Measurements from ENCODE around the gene ZSCAN25.
"Not testable (repeated sequence)": the region's sequence is repeated elsewhere in the genome, so short reads cannot be mapped to it uniquely, and the experiment has no call there.

- TF ChIP-seq, protein P1, sequence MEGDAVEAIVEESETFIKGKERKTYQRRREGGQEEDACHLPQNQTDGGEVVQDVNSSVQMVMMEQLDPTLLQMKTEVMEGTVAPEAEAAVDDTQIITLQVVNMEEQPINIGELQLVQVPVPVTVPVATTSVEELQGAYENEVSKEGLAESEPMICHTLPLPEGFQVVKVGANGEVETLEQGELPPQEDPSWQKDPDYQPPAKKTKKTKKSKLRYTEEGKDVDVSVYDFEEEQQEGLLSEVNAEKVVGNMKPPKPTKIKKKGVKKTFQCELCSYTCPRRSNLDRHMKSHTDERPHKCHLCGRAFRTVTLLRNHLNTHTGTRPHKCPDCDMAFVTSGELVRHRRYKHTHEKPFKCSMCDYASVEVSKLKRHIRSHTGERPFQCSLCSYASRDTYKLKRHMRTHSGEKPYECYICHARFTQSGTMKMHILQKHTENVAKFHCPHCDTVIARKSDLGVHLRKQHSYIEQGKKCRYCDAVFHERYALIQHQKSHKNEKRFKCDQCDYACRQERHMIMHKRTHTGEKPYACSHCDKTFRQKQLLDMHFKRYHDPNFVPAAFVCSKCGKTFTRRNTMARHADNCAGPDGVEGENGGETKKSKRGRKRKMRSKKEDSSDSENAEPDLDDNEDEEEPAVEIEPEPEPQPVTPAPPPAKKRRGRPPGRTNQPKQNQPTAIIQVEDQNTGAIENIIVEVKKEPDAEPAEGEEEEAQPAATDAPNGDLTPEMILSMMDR (IDR thresholded peaks at IDR 0.05), result not testable (repeated sequence)
- not testable (repeated sequence) for TF ChIP-seq POLR2A (IDR thresholded peaks at IDR 0.05)
Measured at GRCh38 chr7:99580778-99581332, 35.9 kb upstream of the ZSCAN25 start.

Measured in vagina (tissue), 2 donors.